ENCODE measurements around the gene AGPAT2.

The AGPAT2 gene

GRCh38 chr9:136653323-136654079, 33.8 kb downstream of the AGPAT2 start:
- H3K9ac ChIP-seq (ENCODE audit: low read length), result no peak overlapping the region

GRCh38 chr9:136651860-136652259, 35.4 kb downstream of the AGPAT2 start:
- H3K79me2 ChIP-seq (ENCODE audit: low read length), result no peaks in the 10 kb centered on the region
- H3K4me3 ChIP-seq (ENCODE audit: low read length), result no peak overlapping the region
- H3K9me3 ChIP-seq (ENCODE audit: insufficient read depth, low read length), result no peaks in the 10 kb centered on the region
- peaks cover 8% of the 10 kb centered on the region for H3K27me3 ChIP-seq (ENCODE audit: low read depth, low read length)
- H2AFZ ChIP-seq (ENCODE audit: low read depth, low read length), result no peak overlapping the region
- peaks cover 8% of the 10 kb centered on the region; the same call in 1 of the 2 replicates for H3K4me1 ChIP-seq (ENCODE audit: low read length)
- H4K20me1 ChIP-seq (ENCODE audit: insufficient read depth, low read length), result no peaks in the 10 kb centered on the region
- H3K36me3 ChIP-seq (replicated peaks; ENCODE audit: low read depth, low read length), result no peaks in the 10 kb centered on the region
- H3K4me2 ChIP-seq (ENCODE audit: low read length), result no peak overlapping the region
- TF ChIP-seq CTCF (IDR thresholded peaks at IDR 0.05; ENCODE audit: low read depth, low read length) (no peak), EZH2phosphoT487 (IDR thresholded peaks at IDR 0.05; ENCODE audit: low read depth) (no peak)
- H3K9ac ChIP-seq (ENCODE audit: low read length), result no peak overlapping the region
- no peak overlapping the region for H3K27ac ChIP-seq (ENCODE audit: low read length)

More at GRCh38 chr9:136653323-136654079, 33.8 kb downstream of the AGPAT2 start:
- Histone ChIP-seq H2AFZ (ENCODE audit: low read depth, low read length) (no peak overlapping the region), H3K36me3 (replicated peaks; ENCODE audit: low read depth, low read length) (no peaks in the 10 kb centered on the region), H3K27me3 (ENCODE audit: low read depth, low read length) (peaks cover 24% of the 10 kb centered on the region), H4K20me1 (ENCODE audit: insufficient read depth, low read length) (no peaks in the 10 kb centered on the region), H3K27ac (ENCODE audit: low read length) (no peak overlapping the region), H3K9me3 (ENCODE audit: insufficient read depth, low read length) (no peaks in the 10 kb centered on the region), H3K79me2 (ENCODE audit: low read length) (no peaks in the 10 kb centered on the region), H3K4me2 (ENCODE audit: low read length) (no peak overlapping the region), H3K4me3 (ENCODE audit: low read length) (no peak overlapping the region), H3K4me1 (ENCODE audit: low read length) (peaks cover 8% of the 10 kb centered on the region; the same call in 1 of the 2 replicates)
- no peak for TF ChIP-seq CTCF (IDR thresholded peaks at IDR 0.05; ENCODE audit: low read depth, low read length)
- TF ChIP-seq EZH2phosphoT487 (IDR thresholded peaks at IDR 0.05; ENCODE audit: low read depth), result no peak

- H2AFZ ChIP-seq (ENCODE audit: low read depth, low read length), result no peak overlapping the region
- TF ChIP-seq CTCF (IDR thresholded peaks at IDR 0.05; ENCODE audit: low read depth, low read length), result no peak
- TF ChIP-seq EZH2phosphoT487 (IDR thresholded peaks at IDR 0.05; ENCODE audit: low read depth), result no peak
- H3K4me2 ChIP-seq (ENCODE audit: low read length), result no peak overlapping the region
- H3K79me2 ChIP-seq (ENCODE audit: low read length), result no peaks in the 10 kb centered on the region
- H4K20me1 ChIP-seq (ENCODE audit: insufficient read depth, low read length), result no peaks in the 10 kb centered on the region
- H3K9ac ChIP-seq (ENCODE audit: low read length), result no peak overlapping the region
- H3K4me1 ChIP-seq (ENCODE audit: low read length), result peaks cover 2% of the 10 kb centered on the region; the same call in 1 of the 2 replicates
- H3K4me3 ChIP-seq (ENCODE audit: low read length), result no peak overlapping the region
- no peaks in the 10 kb centered on the region for H3K9me3 ChIP-seq (ENCODE audit: insufficient read depth, low read length)
- no peaks in the 10 kb centered on the region for H3K27me3 ChIP-seq (ENCODE audit: low read depth, low read length)
- H3K36me3 ChIP-seq (replicated peaks; ENCODE audit: low read depth, low read length), result no peaks in the 10 kb centered on the region
- no peak overlapping the region for H3K27ac ChIP-seq (ENCODE audit: low read length)
Measured at GRCh38 chr9:136650648-136651047, 36.6 kb downstream of the AGPAT2 start.

GRCh38 chr9:136650021-136650420, 37.2 kb downstream of the AGPAT2 start:
- Histone ChIP-seq H3K9ac (ENCODE audit: low read length) (no peak overlapping the region), H3K79me2 (ENCODE audit: low read length) (no peaks in the 10 kb centered on the region), H3K4me2 (ENCODE audit: low read length) (no peak overlapping the region), H3K4me1 (ENCODE audit: low read length) (no peaks in the 10 kb centered on the region), H3K27ac (ENCODE audit: low read length) (no peak overlapping the region), H3K9me3 (ENCODE audit: insufficient read depth, low read length) (no peaks in the 10 kb centered on the region), H2AFZ (ENCODE audit: low read depth, low read length) (no peak overlapping the region), H3K36me3 (replicated peaks; ENCODE audit: low read depth, low read length) (no peaks in the 10 kb centered on the region), H3K27me3 (ENCODE audit: low read depth, low read length) (no peaks in the 10 kb centered on the region), H3K4me3 (ENCODE audit: low read length) (no peak overlapping the region), H4K20me1 (ENCODE audit: insufficient read depth, low read length) (no peaks in the 10 kb centered on the region)
- TF ChIP-seq CTCF (IDR thresholded peaks at IDR 0.05; ENCODE audit: low read depth, low read length) (no peak), EZH2phosphoT487 (IDR thresholded peaks at IDR 0.05; ENCODE audit: low read depth) (no peak)
